Activated CD4-positive, alpha-beta memory T cell treated with anti-CD3 and anti-CD28 coated beads, Interleukin-2, amount 10 ng/mL, durations not matched to agents 7 days and 5 days (primary cell): ENCODE data around the gene DGUOK. TPM values are rescaled to one million over a fixed set of nuclear protein-coding genes. Genes with fewer than 3 reads are reported as not detected.

ENCODE experiments used
- CTCF ChIA-PET: fragments of 350-600 bp; sonication (Branson Sonifier 250); formaldehyde crosslinking; loops from one replicate; lab custom pipeline; 2021; ENCODE audit warnings: antibody characterized with exemption, inconsistent platforms; lab: Charles Lee
- POLR2A ChIA-PET: fragments of 350-600 bp; sonication (Branson Sonifier 250); formaldehyde crosslinking; loops from one replicate; lab custom pipeline; 2021; ENCODE audit warnings: antibody characterized with exemption; lab: Charles Lee
- DNase-seq: peaks from one replicate; pipeline ENCODE4 v3.0.0-alpha.2; 2020
- H3K27ac Mint-ChIP-seq: one replicate; pipeline ENCODE4 v1.8.0; 2021; ENCODE audit warnings: mild to moderate bottlenecking, mixed read lengths
- H3K27me3 Mint-ChIP-seq: one replicate; pipeline ENCODE4 v1.8.0; 2021; ENCODE audit warnings: mixed read lengths
- H3K36me3 Mint-ChIP-seq: one replicate; pipeline ENCODE4 v1.8.0; 2021; ENCODE audit warnings: low read depth, mixed read lengths
- H3K4me1 Mint-ChIP-seq: one replicate; pipeline ENCODE4 v1.8.0; 2021; ENCODE audit warnings: mixed read lengths
- H3K4me3 Mint-ChIP-seq: one replicate; pipeline ENCODE4 v1.8.0; 2021; ENCODE audit warnings: mild to moderate bottlenecking, mixed read lengths
- H3K9me3 Mint-ChIP-seq: one replicate; pipeline ENCODE4 v1.8.0; 2021; ENCODE audit warnings: mixed read lengths
- total RNA-seq, 2 experiments: library from RNA; stranded (reverse); gene quantifications; one replicate each; pipeline ENCODE4 v1.2.3, GENCODE V29; 2021

DGUOK gene
- total RNA-seq, 2 experiments from 2014 or later, result 75.6 to 76.3 TPM

DNA sequence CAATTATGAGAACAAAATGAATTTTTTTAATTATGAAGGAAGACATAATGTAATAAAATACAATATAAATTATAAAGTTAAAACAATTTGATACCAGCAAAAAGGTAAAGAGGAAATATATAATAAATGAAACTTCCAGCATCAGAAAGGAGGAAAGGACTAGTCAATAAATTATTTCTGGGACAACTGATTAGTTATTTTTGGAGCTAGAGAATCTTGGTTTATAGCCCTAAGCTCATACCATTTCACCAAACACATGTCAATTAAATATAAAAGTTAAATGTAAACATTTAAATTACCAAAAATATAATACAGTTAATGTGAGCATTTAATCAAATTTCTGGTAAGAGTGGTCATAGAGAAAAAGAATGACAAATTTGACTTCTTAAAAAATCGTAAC, 21.7 kb upstream of the DGUOK start:
- no peak for DNase-seq
- ChIA-PET POLR2A (no interaction called here), CTCF (no interaction called here)
- Mint-ChIP-seq H3K4me3 (no peak overlapping the region), H3K27me3 (peaks cover 9% of the 10 kb centered on the region), H3K9me3 (no peaks in the 10 kb centered on the region), H3K27ac (no peak overlapping the region), H3K4me1 (no peaks in the 10 kb centered on the region), H3K36me3 (no peaks in the 10 kb centered on the region)

- no peak overlapping the region for H3K4me3 Mint-ChIP-seq
- DNase-seq, result no peak
- H3K27me3 Mint-ChIP-seq, result peaks cover 6% of the 10 kb centered on the region
- CTCF ChIA-PET, result interaction anchor here (0.6 to 1.7 kb wide), 6 partner anchors 14 to 243 kb away, joined by 3 to 10 read pairs (median 4); partner anchors contain the start of gene BOLA3
- H3K9me3 Mint-ChIP-seq, result no peaks in the 10 kb centered on the region
- no peaks in the 10 kb centered on the region for H3K4me1 Mint-ChIP-seq
- no peaks in the 10 kb centered on the region for H3K36me3 Mint-ChIP-seq
- POLR2A ChIA-PET, result no interaction called here
- H3K27ac Mint-ChIP-seq, result no peak overlapping the region
These were observed 19.7 kb upstream of the DGUOK start for GRCh38 chr2:73906847-73907505.

GRCh38 chr2:73907840-73908452, 18.7 kb upstream of the DGUOK start:
- POLR2A ChIA-PET, result no interaction called here
- H3K9me3 Mint-ChIP-seq, result no peaks in the 10 kb centered on the region
- DNase-seq, result peak; percentile 58
- H3K4me1 Mint-ChIP-seq, result no peaks in the 10 kb centered on the region
- CTCF ChIA-PET, result interaction anchor here (0.6 to 3.3 kb wide), 18 partner anchors 10 to 243 kb away, joined by 3 to 10 read pairs (median 4); partner anchors contain the start of genes BOLA3 and DGUOK
- H3K4me3 Mint-ChIP-seq, result no peak overlapping the region
- H3K36me3 Mint-ChIP-seq, result no peaks in the 10 kb centered on the region
- no peak overlapping the region for H3K27ac Mint-ChIP-seq
- no peaks in the 10 kb centered on the region for H3K27me3 Mint-ChIP-seq

- Mint-ChIP-seq H3K27ac (no peak overlapping the region), H3K9me3 (no peaks in the 10 kb centered on the region), H3K27me3 (no peaks in the 10 kb centered on the region), H3K36me3 (no peaks in the 10 kb centered on the region), H3K4me3 (no peak overlapping the region), H3K4me1 (no peaks in the 10 kb centered on the region)
- DNase-seq, result no peak
- ChIA-PET CTCF (interaction anchor here (1.1 to 3.3 kb wide), 5 partner anchors 30 to 239 kb away, joined by 3 to 10 read pairs (median 5); partner anchors contain the start of gene BOLA3), POLR2A (no interaction called here)
These were observed 17.7 kb upstream of the DGUOK start for GRCh38 chr2:73908689-73909652.

DNA sequence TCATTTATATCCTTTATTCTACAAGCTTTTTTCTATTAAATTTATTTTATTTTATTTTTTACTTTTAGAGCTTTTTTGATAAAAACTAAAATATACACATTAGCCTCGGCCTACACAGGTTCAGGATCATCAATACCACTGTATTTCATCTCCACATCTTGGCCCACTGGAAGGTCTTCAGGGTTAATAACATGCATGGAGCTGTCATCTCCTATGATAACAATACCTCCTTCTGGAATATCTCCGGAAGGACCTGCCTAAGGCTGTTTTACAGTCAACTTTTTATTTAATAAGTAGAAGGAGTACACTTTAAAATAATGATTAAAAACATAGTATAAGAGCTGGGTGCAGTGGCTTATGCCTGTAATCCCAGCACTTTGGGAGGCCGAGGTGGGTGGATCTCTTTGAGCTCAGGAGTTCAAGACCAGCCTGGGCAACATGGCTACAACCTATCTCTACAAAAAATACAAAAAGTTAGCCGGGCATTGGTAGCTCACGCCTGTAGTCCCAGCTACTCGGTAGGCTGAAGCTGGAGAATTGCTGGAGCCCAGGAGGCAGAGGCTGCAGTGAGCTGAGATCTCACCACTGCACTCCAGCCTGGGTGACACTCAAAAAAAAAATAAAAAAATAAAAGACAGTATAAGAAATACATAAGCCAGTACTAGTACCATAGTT, 15.7 kb upstream of the DGUOK start:
- Mint-ChIP-seq H3K9me3 (no peaks in the 10 kb centered on the region), H3K4me1 (no peaks in the 10 kb centered on the region), H3K4me3 (no peak overlapping the region), H3K36me3 (no peaks in the 10 kb centered on the region), H3K27me3 (no peaks in the 10 kb centered on the region), H3K27ac (no peak overlapping the region)
- ChIA-PET POLR2A (interaction anchor here (0.6 to 2.1 kb wide), 2 partner anchors 16 to 143 kb away, joined by 3 to 8 read pairs; partner anchors contain the start of gene DGUOK), CTCF (interaction anchor here (0.7 to 3.3 kb wide), 5 partner anchors 14 to 424 kb away, joined by 3 to 9 read pairs (median 4); no protein-coding TSS in a partner anchor)
- no peak for DNase-seq

GRCh38 chr2:73911548-73912208, 15.0 kb upstream of the DGUOK start:
- peaks cover 2% of the 10 kb centered on the region for H3K27me3 Mint-ChIP-seq
- H3K27ac Mint-ChIP-seq, result no peak overlapping the region
- no peaks in the 10 kb centered on the region for H3K9me3 Mint-ChIP-seq
- H3K36me3 Mint-ChIP-seq, result no peaks in the 10 kb centered on the region
- ChIA-PET CTCF (interaction anchor here (0.7 to 1.8 kb wide), 5 partner anchors 9 to 423 kb away, joined by 3 to 7 read pairs (median 4); no protein-coding TSS in a partner anchor), POLR2A (interaction anchor here (0.6 to 2.1 kb wide), 3 partner anchors 15 to 144 kb away, joined by 3 to 8 read pairs (median 3); partner anchors contain the start of gene DGUOK)
- H3K4me1 Mint-ChIP-seq, result no peaks in the 10 kb centered on the region
- no peak overlapping the region for H3K4me3 Mint-ChIP-seq
- DNase-seq, result no peak

DNA sequence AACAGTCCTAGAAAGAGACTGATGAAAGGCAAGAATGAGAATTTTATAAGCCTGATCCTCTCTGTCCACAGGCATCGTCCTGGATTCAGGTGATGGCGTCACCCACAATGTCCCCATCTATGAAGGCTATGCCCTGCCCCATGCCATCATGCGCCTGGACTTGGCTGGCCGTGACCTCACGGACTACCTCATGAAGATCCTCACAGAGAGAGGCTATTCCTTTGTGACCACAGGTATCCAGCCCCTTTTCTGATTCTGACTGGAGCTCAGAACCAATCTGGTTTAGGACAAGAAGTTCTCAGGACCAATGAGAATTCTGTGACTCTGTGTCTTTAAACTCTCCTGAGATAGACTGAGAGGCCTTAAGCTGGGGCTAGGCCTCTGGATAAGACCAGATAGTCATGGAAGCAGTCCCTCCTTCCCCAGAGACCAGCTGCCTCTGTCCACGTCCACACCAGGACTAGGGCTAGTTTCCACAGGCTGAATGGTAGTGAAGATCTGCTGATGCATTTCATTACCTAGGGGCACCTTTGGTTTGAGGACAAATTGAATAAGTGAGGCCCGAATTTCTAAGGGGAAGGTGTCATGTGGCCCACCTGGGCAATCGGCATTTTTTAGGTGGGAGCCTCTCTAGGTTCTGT, 13.1 kb upstream of the DGUOK start:
- no peaks in the 10 kb centered on the region for H3K4me1 Mint-ChIP-seq
- no peak for DNase-seq
- peaks cover 2% of the 10 kb centered on the region for H3K27me3 Mint-ChIP-seq
- H3K36me3 Mint-ChIP-seq, result no peaks in the 10 kb centered on the region
- CTCF ChIA-PET, result interaction anchor here (1.2 to 1.7 kb wide), 2 partner anchors 10 to 86 kb away, joined by 3 to 4 read pairs; no protein-coding TSS in a partner anchor
- POLR2A ChIA-PET, result interaction anchor here (1.0 kb wide), 1 partner anchor 234 kb away, joined by 3 read pairs; no protein-coding TSS in a partner anchor
- no peaks in the 10 kb centered on the region for H3K9me3 Mint-ChIP-seq
- H3K27ac Mint-ChIP-seq, result no peak overlapping the region
- H3K4me3 Mint-ChIP-seq, result no peak overlapping the region

DNA sequence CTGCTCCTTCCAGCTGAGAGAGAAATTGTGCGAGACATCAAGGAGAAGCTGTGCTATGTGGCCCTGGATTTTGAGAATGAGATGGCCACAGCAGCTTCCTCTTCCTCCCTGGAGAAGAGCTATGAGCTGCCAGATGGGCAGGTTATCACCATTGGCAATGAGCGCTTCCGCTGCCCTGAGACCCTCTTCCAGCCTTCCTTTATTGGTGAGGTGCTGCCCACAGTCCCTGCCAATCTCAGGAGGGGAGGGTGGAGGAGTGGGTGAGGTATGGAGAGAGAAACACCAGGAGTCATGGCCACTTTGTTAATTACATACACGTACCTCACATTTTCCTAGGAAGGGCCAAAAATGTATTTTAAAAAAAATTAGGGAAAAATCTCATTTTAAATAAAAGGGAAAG, 12.0 kb upstream of the DGUOK start:
- peaks cover 2% of the 10 kb centered on the region for H3K27me3 Mint-ChIP-seq
- no peaks in the 10 kb centered on the region for H3K4me1 Mint-ChIP-seq
- H3K36me3 Mint-ChIP-seq, result no peaks in the 10 kb centered on the region
- no peak overlapping the region for H3K4me3 Mint-ChIP-seq
- POLR2A ChIA-PET, result no interaction called here
- no peak overlapping the region for H3K27ac Mint-ChIP-seq
- no peaks in the 10 kb centered on the region for H3K9me3 Mint-ChIP-seq
- no peak for DNase-seq
- CTCF ChIA-PET, result interaction anchor here (0.7 to 1.2 kb wide), 2 partner anchors 88 to 114 kb away, joined by 3 read pairs; no protein-coding TSS in a partner anchor

DNA sequence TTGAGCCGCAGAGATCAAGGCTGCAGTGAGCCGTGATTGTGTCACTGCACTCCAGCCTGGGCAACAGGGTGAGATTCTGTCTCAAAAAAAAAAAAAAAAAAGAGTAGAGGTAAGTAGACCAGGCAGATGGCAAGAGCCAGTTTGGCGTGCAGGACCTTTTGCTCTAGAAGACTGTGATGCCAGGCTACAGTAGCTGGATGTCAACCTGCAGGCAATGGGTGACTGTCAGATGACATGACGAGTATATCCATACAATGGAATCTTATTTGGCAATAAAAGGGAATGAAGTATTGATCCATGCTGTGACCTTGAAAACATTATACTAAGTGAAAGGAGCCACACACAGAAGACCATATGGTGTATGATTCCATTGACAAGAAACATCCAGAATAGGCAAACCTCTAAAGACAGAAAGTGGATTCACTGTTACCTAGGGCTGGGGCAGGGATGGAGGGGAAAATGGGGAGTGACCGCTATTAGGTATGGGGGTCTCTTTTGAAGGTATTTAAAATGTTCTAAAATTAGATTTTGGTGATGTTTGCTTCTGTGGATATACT, 11.2 kb upstream of the DGUOK start:
- peaks cover 2% of the 10 kb centered on the region for H3K27me3 Mint-ChIP-seq
- H3K4me1 Mint-ChIP-seq, result no peaks in the 10 kb centered on the region

GRCh38 chr2:73916666-73917065, 10.0 kb upstream of the DGUOK start:
- ChIA-PET CTCF (no interaction called here), POLR2A (no interaction called here)
- no peak overlapping the region for H3K27ac Mint-ChIP-seq
- no peaks in the 10 kb centered on the region for H3K9me3 Mint-ChIP-seq
- H3K27me3 Mint-ChIP-seq, result peaks cover 2% of the 10 kb centered on the region
- DNase-seq, result no peak
- no peaks in the 10 kb centered on the region for H3K36me3 Mint-ChIP-seq
- H3K4me3 Mint-ChIP-seq, result no peak overlapping the region
- no peaks in the 10 kb centered on the region for H3K4me1 Mint-ChIP-seq

More for the DNA sequence above, 11.2 kb upstream of the DGUOK start:
- Mint-ChIP-seq H3K27ac (no peak overlapping the region), H3K9me3 (no peaks in the 10 kb centered on the region), H3K36me3 (no peaks in the 10 kb centered on the region), H3K4me3 (no peak overlapping the region)
- DNase-seq, result no peak
- CTCF ChIA-PET, result no interaction called here
- POLR2A ChIA-PET, result no interaction called here

DNA sequence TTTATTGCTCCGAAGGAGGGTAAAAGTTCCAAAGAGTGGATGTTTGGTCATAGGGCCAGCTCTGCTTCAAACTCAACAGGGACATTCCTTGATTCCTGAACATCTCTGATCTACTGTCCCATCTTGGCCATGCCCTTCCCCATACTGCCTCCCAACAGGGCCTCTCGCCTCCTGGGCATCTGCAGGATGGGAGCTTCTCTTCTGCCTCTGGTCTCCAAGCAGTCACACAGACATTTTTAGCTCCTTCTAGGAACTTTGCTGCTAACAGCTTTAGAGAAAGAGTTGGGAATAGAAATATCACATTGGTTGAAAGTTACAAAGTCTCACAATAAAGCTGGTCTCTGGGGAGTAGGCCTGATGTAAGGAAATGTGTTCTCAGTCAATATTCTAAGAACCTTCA, 9.4 kb upstream of the DGUOK start:
- no peak overlapping the region for H3K4me3 Mint-ChIP-seq
- H3K9me3 Mint-ChIP-seq, result no peaks in the 10 kb centered on the region
- H3K27ac Mint-ChIP-seq, result no peak overlapping the region
- H3K36me3 Mint-ChIP-seq, result no peaks in the 10 kb centered on the region
- ChIA-PET CTCF (no interaction called here), POLR2A (no interaction called here)
- H3K27me3 Mint-ChIP-seq, result peaks cover 2% of the 10 kb centered on the region
- DNase-seq, result no peak
- H3K4me1 Mint-ChIP-seq, result no peaks in the 10 kb centered on the region
